ENCODE measurements around the gene ABR.
"Not testable (repeated sequence)": the region's sequence is repeated elsewhere in the genome, so short reads cannot be mapped to it uniquely, and the experiment has no call there.

Gene ABR

GRCh38 chr17:983921-984320, 195.9 kb downstream of the ABR start:
- no peak for DNase-seq (ENCODE audit: low spot score)

- no peak for DNase-seq (ENCODE audit: low spot score)
These were observed 198.5 kb downstream of the ABR start for GRCh38 chr17:981292-981658.

- peak; percentile 91 for DNase-seq (ENCODE audit: low spot score)
These were observed 199.1 kb downstream of the ABR start for GRCh38 chr17:980406-981291.

GRCh38 chr17:979539-980405, 200.0 kb downstream of the ABR start, which contains the start of gene NXN:
NXN (minus strand) TSS chr17:979776.
- no peak for DNase-seq (ENCODE audit: low spot score)

GRCh38 chr17:979212-979538, 200.6 kb downstream of the ABR start:
- no peak for DNase-seq (ENCODE audit: low spot score)

GRCh38 chr17:978103-979093, 201.4 kb downstream of the ABR start:
- no peak for DNase-seq (ENCODE audit: low spot score)

GRCh38 chr17:977166-977565, 202.6 kb downstream of the ABR start:
- DNase-seq (ENCODE audit: low spot score) = no peak

GRCh38 chr17:976312-976711, 203.5 kb downstream of the ABR start:
- no peak for DNase-seq (ENCODE audit: low spot score)

GRCh38 chr17:975371-975915, 204.3 kb downstream of the ABR start:
- peak; percentile 57 for DNase-seq (ENCODE audit: low spot score)

GRCh38 chr17:974778-975177, 205.0 kb downstream of the ABR start:
- DNase-seq (ENCODE audit: low spot score) = not testable (repeated sequence)

GRCh38 chr17:973053-973452, 206.7 kb downstream of the ABR start:
- DNase-seq (ENCODE audit: low spot score) = no peak

- not testable (repeated sequence) for DNase-seq (ENCODE audit: low spot score)
These were observed 207.9 kb downstream of the ABR start for GRCh38 chr17:971861-972260.

- DNase-seq (ENCODE audit: low spot score) = no peak
These were observed 209.4 kb downstream of the ABR start for GRCh38 chr17:970364-970763.

GRCh38 chr17:969811-970355, 209.9 kb downstream of the ABR start:
- DNase-seq (ENCODE audit: low spot score) = no peak

- DNase-seq (ENCODE audit: low spot score) = no peak
These were observed 210.7 kb downstream of the ABR start for GRCh38 chr17:968812-969730.

GRCh38 chr17:967122-967521, 212.7 kb downstream of the ABR start:
- no peak for DNase-seq (ENCODE audit: low spot score)

- no peak for DNase-seq (ENCODE audit: low spot score)
These were observed 214.3 kb downstream of the ABR start for GRCh38 chr17:965311-965989.

GRCh38 chr17:964876-965275, 214.9 kb downstream of the ABR start:
- no peak for DNase-seq (ENCODE audit: low spot score)

- no peak for DNase-seq (ENCODE audit: low spot score)
These were observed 217.1 kb downstream of the ABR start for GRCh38 chr17:962670-963069.

GRCh38 chr17:962166-962565, 217.6 kb downstream of the ABR start:
- DNase-seq (ENCODE audit: low spot score) = no peak
